Suppressor macrophage (primary cell): ENCODE measurements around the gene HGS.
"Not testable (repeated sequence)": the region's sequence is repeated elsewhere in the genome, so short reads cannot be mapped to it uniquely, and the experiment has no call there.

Experiments
- DNase-seq, 4 experiments: peaks; one replicate each; pipeline ENCODE4 v3.0.0-alpha.2; 2020 to 2022

The HGS gene

GRCh38 chr17:81717049-81717765 is 33.4 kb downstream of the HGS start:
- DNase-seq: no peak

GRCh38 chr17:81717766-81718089 is 33.9 kb downstream of the HGS start:
- no peak for DNase-seq

- DNase-seq: no peak
Measured at GRCh38 chr17:81719410-81720266, 35.8 kb downstream of the HGS start.

GRCh38 chr17:81720267-81721071 is 36.7 kb downstream of the HGS start:
- DNase-seq: no peak

- DNase-seq: no peak
Measured at GRCh38 chr17:81722184-81723120, 38.6 kb downstream of the HGS start.

GRCh38 chr17:81723651-81724209 is 39.9 kb downstream of the HGS start:
- no peak for DNase-seq

- no peak for DNase-seq
Measured at GRCh38 chr17:81725439-81725838, 41.6 kb downstream of the HGS start.

GRCh38 chr17:81726004-81726403 is 42.2 kb downstream of the HGS start:
- no peak for DNase-seq

GRCh38 chr17:81727324-81728031 is 43.7 kb downstream of the HGS start:
- DNase-seq: no peak

GRCh38 chr17:81733507-81734404 is 49.9 kb downstream of the HGS start:
- peak; percentile 85 to 93 (median 92) for DNase-seq

GRCh38 chr17:81734405-81735263 is 50.8 kb downstream of the HGS start:
- no peak for DNase-seq

- DNase-seq: peak; percentile 93 to 97 (median 95)
Measured at GRCh38 chr17:81735264-81736102, 51.7 kb downstream of the HGS start.

- no peak for DNase-seq
Measured at GRCh38 chr17:81737947-81738800, 54.4 kb downstream of the HGS start.

GRCh38 chr17:81738801-81739393 is 55.1 kb downstream of the HGS start:
- DNase-seq: no peak

GRCh38 chr17:81739593-81739992 is 55.8 kb downstream of the HGS start:
- DNase-seq: not testable (repeated sequence)

- DNase-seq: peak in 3 of 4 experiments; percentile 30 to 66 (median 50)
Measured at GRCh38 chr17:81740395-81740961, 56.7 kb downstream of the HGS start.
